AG08396 (cell line): ENCODE results near the gene MKNK1.
A peak's percentile ranks its signal among the peaks of the same experiment; 100 is the strongest.

Experiments
- DNase-seq: peaks from one replicate; pipeline ENCODE4 v3.0.0; 2012; ENCODE audit warnings: low spot score, mixed read lengths

The MKNK1 gene

GRCh38 chr1:46539972-46540371 lies 64.1 kb downstream of the MKNK1 start:
- peak; percentile 91 for DNase-seq

GRCh38 chr1:46538147-46538546 lies 65.9 kb downstream of the MKNK1 start:
- no peak for DNase-seq

- no peak for DNase-seq
Measured at GRCh38 chr1:46537651-46538050, 66.4 kb downstream of the MKNK1 start.

GRCh38 chr1:46536527-46536926 lies 67.5 kb downstream of the MKNK1 start:
- no peak for DNase-seq

- no peak for DNase-seq
Measured at GRCh38 chr1:46535063-46535462, 69.0 kb downstream of the MKNK1 start.

- peak; percentile 74 for DNase-seq
Measured at GRCh38 chr1:46533179-46533864, 70.7 kb downstream of the MKNK1 start.

GRCh38 chr1:46532498-46533178 lies 71.4 kb downstream of the MKNK1 start:
- DNase-seq: peak; percentile 91

GRCh38 chr1:46532095-46532494 lies 72.0 kb downstream of the MKNK1 start:
- DNase-seq: no peak

GRCh38 chr1:46530791-46531409 lies 73.2 kb downstream of the MKNK1 start:
- DNase-seq: no peak

- DNase-seq: no peak
Measured at GRCh38 chr1:46530311-46530710, 73.8 kb downstream of the MKNK1 start.

GRCh38 chr1:46529031-46529630 lies 74.9 kb downstream of the MKNK1 start:
- no peak for DNase-seq

GRCh38 chr1:46528297-46528955 lies 75.6 kb downstream of the MKNK1 start:
- no peak for DNase-seq

- DNase-seq: peak; percentile 89
Measured at GRCh38 chr1:46527474-46528296, 76.4 kb downstream of the MKNK1 start.

GRCh38 chr1:46526691-46527291 lies 77.3 kb downstream of the MKNK1 start:
- DNase-seq: no peak

GRCh38 chr1:46526013-46526690 lies 77.9 kb downstream of the MKNK1 start:
- DNase-seq: no peak

- no peak for DNase-seq
Measured at GRCh38 chr1:46525253-46525983, 78.7 kb downstream of the MKNK1 start.

- DNase-seq: no peak
Measured at GRCh38 chr1:46524843-46525242, 79.2 kb downstream of the MKNK1 start.

GRCh38 chr1:46523496-46524353 lies 80.3 kb downstream of the MKNK1 start:
- DNase-seq: no peak

GRCh38 chr1:46522969-46523320 lies 81.1 kb downstream of the MKNK1 start:
- no peak for DNase-seq
